GM12874 (cell line): ENCODE measurements around the gene LAMA3.

Source experiments
- CTCF ChIP-seq: IDR thresholded peaks from 2 replicates; pipeline ENCODE4 v1.5.1; 2011; ENCODE audit warnings: low read depth, mild to moderate bottlenecking, control low read depth, low read length, moderate library complexity; ENCODE audit not compliant: insufficient read depth

The LAMA3 gene

GRCh38 chr18:23893653-23894052 lies 204.4 kb downstream of the LAMA3 start:
- no peak for TF ChIP-seq CTCF

DNA sequence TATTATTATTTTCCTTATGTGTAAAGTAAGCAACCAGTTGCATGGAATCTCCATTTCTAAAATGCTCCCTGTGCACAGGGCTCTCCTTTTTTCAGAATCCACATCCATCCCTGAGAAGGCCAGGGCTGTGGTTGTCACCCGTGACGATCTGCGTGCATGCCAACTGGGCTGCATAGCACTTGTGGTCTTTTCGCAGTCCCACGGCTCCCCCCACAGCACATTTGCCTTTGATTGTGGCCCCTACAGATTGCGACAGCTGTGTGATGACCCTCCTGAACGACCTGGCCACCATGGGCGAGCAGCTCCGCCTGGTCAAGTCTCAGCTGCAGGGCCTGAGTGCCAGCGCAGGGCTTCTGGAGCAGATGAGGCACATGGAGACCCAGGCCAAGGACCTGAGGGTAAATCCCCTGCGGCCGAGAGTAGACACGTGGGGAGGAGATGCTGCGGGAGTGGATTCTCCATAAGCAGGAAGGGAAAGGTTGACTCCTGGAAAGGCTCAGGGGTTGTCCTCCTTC lies 205.5 kb downstream of the LAMA3 start:
- TF ChIP-seq CTCF, result no peak

DNA sequence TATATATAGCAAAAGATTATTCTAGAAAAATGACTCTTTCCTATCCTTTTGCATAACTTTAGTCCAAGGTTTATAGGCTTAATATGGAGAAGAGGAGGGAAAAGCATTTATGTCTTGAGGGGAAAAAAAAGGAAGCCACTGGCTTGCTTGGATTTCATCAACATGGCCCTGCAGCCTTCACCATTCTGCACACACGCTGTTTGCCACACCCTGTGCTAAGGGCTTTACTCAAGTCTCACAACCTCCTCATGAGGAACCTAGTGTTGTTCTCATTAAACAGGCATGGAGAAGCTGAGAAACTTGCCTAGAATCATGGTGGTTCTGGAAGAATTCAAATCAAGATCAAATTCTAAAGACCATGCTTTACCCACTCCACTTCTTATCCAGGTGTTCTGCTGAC lies 208.0 kb downstream of the LAMA3 start:
- no peak for TF ChIP-seq CTCF

GRCh38 chr18:23897733-23898132 lies 208.5 kb downstream of the LAMA3 start:
- no peak for TF ChIP-seq CTCF

DNA sequence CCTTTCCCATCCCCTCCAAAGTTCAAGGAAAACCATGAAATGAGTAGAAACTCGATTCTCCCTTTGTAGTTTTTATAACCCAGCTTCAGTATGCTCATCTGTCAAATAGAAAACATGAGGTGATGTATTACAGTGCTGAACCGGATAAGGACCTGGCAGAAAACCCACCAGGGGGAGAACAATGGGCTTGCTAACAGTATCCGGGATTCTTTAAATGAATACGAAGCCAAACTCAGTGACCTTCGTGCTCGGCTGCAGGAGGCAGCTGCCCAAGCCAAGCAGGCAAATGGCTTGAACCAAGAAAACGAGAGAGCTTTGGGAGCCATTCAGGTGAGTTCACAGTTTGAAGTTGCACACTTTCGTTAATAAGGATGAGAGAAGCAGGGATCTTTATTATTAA lies 211.7 kb downstream of the LAMA3 start:
- no peak for TF ChIP-seq CTCF

- TF ChIP-seq CTCF, result no peak
These were observed 213.1 kb downstream of the LAMA3 start for GRCh38 chr18:23902396-23902795.

- no peak for TF ChIP-seq CTCF
These were observed 214.7 kb downstream of the LAMA3 start for GRCh38 chr18:23903971-23904370.

GRCh38 chr18:23906658-23907057 lies 217.4 kb downstream of the LAMA3 start:
- no peak for TF ChIP-seq CTCF
